B cell (primary cell): ENCODE data around the gene LYPD1. TPM values are rescaled to one million over a fixed set of nuclear protein-coding genes. Genes with fewer than 3 reads are reported as not detected.

Experiments used
- ATAC-seq: fragments of 200-7000 bp; cut with Tn5 transposase; one replicate; pipeline ENCODE4 v1.10.0; 2021; ENCODE audit warnings: low read depth, mild to moderate bottlenecking, moderate number of reproducible peaks, moderate library complexity
- CTCF ChIA-PET: fragments of 350-600 bp; sonication (Branson Sonifier 250); formaldehyde crosslinking; loops from one replicate; lab custom pipeline; 2021; ENCODE audit warnings: antibody characterized with exemption, inconsistent platforms; lab: Charles Lee
- POLR2A ChIA-PET: fragments of 350-600 bp; sonication (Branson Sonifier 250); formaldehyde crosslinking; loops from one replicate; lab custom pipeline; 2021; ENCODE audit warnings: antibody characterized with exemption; lab: Charles Lee
- DNase-seq: peaks from one replicate; pipeline ENCODE4 v3.0.0; 2013
- H2AFZ ChIP-seq: 2 replicates; pipeline ENCODE4 v1.6.1; 2012; ENCODE audit warnings: mild to moderate bottlenecking, low read depth, low read length; ENCODE audit not compliant: insufficient read depth, poor library complexity, severe bottlenecking
- H3K27ac ChIP-seq, 2 donors: 1 replicate in 1 of 2; 2 replicates in 1 of 2; pipeline ENCODE4 v1.5.1; 2012 to 2013; ENCODE audit warnings: low read length in 2 of 2, mild to moderate bottlenecking in 2 of 2, moderate library complexity in 1 of 2
- H3K27me3 ChIP-seq, 4 experiments: fragments of 200-600 bp in 1 of 4; sonication (generic) in 1 of 4; replicated peaks in 1 of 4; 1 replicate in 2 of 4; 2 replicates in 2 of 4; pipeline versions ENCODE4 v1.6.1 to v1.7.0; 2013 to 2016; ENCODE audit warnings: low read length in 3 of 4, mild to moderate bottlenecking in 2 of 4, mixed read lengths in 1 of 4, moderate library complexity in 1 of 4; ENCODE audit not compliant: insufficient read depth in 4 of 4, control insufficient read depth in 3 of 4; ENCODE audit errors: control extremely low read depth in 1 of 4
- H3K36me3 ChIP-seq, 2 experiments: replicated peaks in 1 of 2; 1 replicate in 1 of 2; 2 replicates in 1 of 2; pipeline versions ENCODE4 v1.6.1 to v1.7.1; 2013; ENCODE audit warnings: low read length in 1 of 2; ENCODE audit not compliant: insufficient read depth in 2 of 2, control insufficient read depth in 1 of 2; ENCODE audit errors: control extremely low read depth in 1 of 2, extremely low read depth in 1 of 2
- H3K4me1 ChIP-seq, 2 donors: fragments of 200-600 bp in 1 of 2; sonication (generic) in 1 of 2; 1 replicate in 1 of 2; 2 replicates in 1 of 2; pipeline versions ENCODE4 v1.5.1 to v1.6.1; 2013 to 2017; ENCODE audit warnings: low read length in 2 of 2; ENCODE audit not compliant: control insufficient read depth in 2 of 2, insufficient read depth in 2 of 2
- H3K4me2 ChIP-seq: replicated peaks from 2 replicates; pipeline ENCODE3; 2012; ENCODE audit warnings: mild to moderate bottlenecking, low read depth, low read length; ENCODE audit not compliant: poor library complexity, severe bottlenecking
- H3K4me3 ChIP-seq, 5 experiments: fragments of 200-600 bp in 1 of 5; sonication (generic) in 1 of 5; 1 replicate in 3 of 5; 2 replicates in 2 of 5; pipeline versions ENCODE4 v1.5.1 to v1.7.0; 2011 to 2016; ENCODE audit warnings: low read length in 4 of 5, mild to moderate bottlenecking in 4 of 5, low read depth in 2 of 5, control low read depth in 1 of 5, moderate library complexity in 1 of 5; ENCODE audit not compliant: insufficient read depth in 1 of 5; ENCODE audit errors: control extremely low read depth in 1 of 5, extremely low read depth in 1 of 5
- H3K79me2 ChIP-seq: fragments of 200-600 bp; sonication (generic); one replicate; pipeline ENCODE4 v1.6.0; 2016; ENCODE audit warnings: low read length; ENCODE audit not compliant: control insufficient read depth, insufficient read depth
- H3K9ac ChIP-seq: fragments of 200-600 bp; sonication (generic); 2 replicates; pipeline ENCODE4 v1.6.1; 2017; ENCODE audit warnings: mild to moderate bottlenecking, low read length, moderate library complexity
- H3K9me3 ChIP-seq, 3 donors: one replicate each; pipeline versions ENCODE4 v1.6.1 to v1.7.1; 2013; ENCODE audit warnings: low read length in 2 of 3; ENCODE audit not compliant: control insufficient read depth in 2 of 3, insufficient read depth in 1 of 3; ENCODE audit errors: control extremely low read depth in 1 of 3
- H4K20me1 ChIP-seq: 2 replicates; pipeline ENCODE4 v1.6.0; 2012; ENCODE audit warnings: mild to moderate bottlenecking, low read length; ENCODE audit not compliant: insufficient read depth, control insufficient read depth, poor library complexity, severe bottlenecking
- H3K27ac Mint-ChIP-seq: one replicate; pipeline ENCODE4 v1.8.0; 2021; ENCODE audit warnings: mixed read lengths
- H3K27me3 Mint-ChIP-seq: one replicate; pipeline ENCODE4 v1.8.0; 2021; ENCODE audit warnings: mixed read lengths
- H3K4me1 Mint-ChIP-seq: one replicate; pipeline ENCODE4 v1.8.0; 2021; ENCODE audit warnings: mixed read lengths
- H3K4me3 Mint-ChIP-seq: one replicate; pipeline ENCODE4 v1.8.0; 2021; ENCODE audit warnings: mixed read lengths
- H3K9me3 Mint-ChIP-seq: one replicate; pipeline ENCODE4 v1.8.0; 2022; ENCODE audit warnings: mixed read lengths; ENCODE audit not compliant: insufficient read depth
- CTCF ChIP-seq: fragments of 200-600 bp; IDR thresholded peaks from one replicate; pipeline ENCODE4 v1.8.0; 2022; ENCODE audit warnings: antibody characterized with exemption, mild to moderate bottlenecking
- EZH2 ChIP-seq: IDR thresholded peaks from 2 replicates; pipeline ENCODE4 v1.6.1; 2012; ENCODE audit warnings: borderline replicate concordance, low read depth, mild to moderate bottlenecking, moderate library complexity, low read length; ENCODE audit not compliant: insufficient read depth, poor library complexity, severe bottlenecking
- WGBS: methylation state at CpG from one replicate; pipeline ENCODE4 v1.1.5; 2013; ENCODE audit warnings: missing lambda C conversion rate; ENCODE audit not compliant: insufficient coverage; 5-methylcytosine and 5-hydroxymethylcytosine counted together
- intact Hi-C: fragments of 100-400 bp; cut with micrococcal nuclease; formaldehyde crosslinking; loops from one replicate; pipeline ENCODE4 v1.10.0; 2022
- polyA plus RNA-seq: library from polyadenylated mRNA; depleted of rRNA; stranded (reverse); fragments of >200 nt; gene quantifications from 2 replicates; pipeline ENCODE4 v1.2.3, GENCODE V29; 2012
- total RNA-seq, 2 donors: library from RNA; stranded (reverse); fragments of 120-200 nt in 1 of 2; gene quantifications; 1 replicate in 1 of 2; 2 replicates in 1 of 2; pipeline versions ENCODE4 v1.2.3 to v1.2.4, GENCODE V29; 2013 to 2022

Gene LYPD1
- total and polyA plus RNA-seq, 2 donors (not counting 1 experiment from before 2014, with no cell fraction given) = 0.07 TPM; not detected in 1

- H3K4me1 ChIP-seq = no peaks in the 10 kb centered on the region
- H4K20me1 ChIP-seq = no peaks in the 10 kb centered on the region
- ChIA-PET POLR2A (no interaction called here), CTCF (no interaction called here)
- Mint-ChIP-seq H3K4me1 (no peaks in the 10 kb centered on the region), H3K4me3 (no peak overlapping the region), H3K27me3 (no peaks in the 10 kb centered on the region), H3K9me3 (no peaks in the 10 kb centered on the region), H3K27ac (no peak overlapping the region)
- H3K9me3 ChIP-seq = peaks cover 0 to 4% (median 0%) of the 10 kb centered on the region in 3 donors
- no peaks in the 10 kb centered on the region for H3K36me3 ChIP-seq
- TF ChIP-seq CTCF = no peak
- TF ChIP-seq EZH2 = no peak
- H3K27ac ChIP-seq = no peak overlapping the region
- WGBS = 91% methylated on average over 3 of the region's 8 CpGs
- no peaks in the 10 kb centered on the region for H3K79me2 ChIP-seq
- no peak overlapping the region for H3K9ac ChIP-seq
- H3K4me3 ChIP-seq = no peak overlapping the region
- intact Hi-C loops = no loop called here
- DNase-seq (no peak), ATAC-seq (no peak)
- H3K4me2 ChIP-seq = no peak overlapping the region
- H3K27me3 ChIP-seq = no peaks in the 10 kb centered on the region
- H2AFZ ChIP-seq = no peak overlapping the region
Measured at GRCh38 chr2:132606649-132607048, 63.4 kb downstream of the LYPD1 start.

GRCh38 chr2:132605236-132606180 is 64.5 kb downstream of the LYPD1 start:
- Histone ChIP-seq H2AFZ (no peak overlapping the region), H3K27me3 (no peaks in the 10 kb centered on the region), H3K27ac (no peak overlapping the region), H3K4me3 (no peak overlapping the region), H3K4me2 (no peak overlapping the region), H3K79me2 (no peaks in the 10 kb centered on the region), H3K9me3 (peaks cover 0 to 4% (median 0%) of the 10 kb centered on the region in 3 donors), H3K4me1 (no peaks in the 10 kb centered on the region), H4K20me1 (no peaks in the 10 kb centered on the region), H3K9ac (no peak overlapping the region), H3K36me3 (no peaks in the 10 kb centered on the region)
- TF ChIP-seq CTCF (no peak), EZH2 (no peak)
- Mint-ChIP-seq H3K4me1 (no peaks in the 10 kb centered on the region), H3K4me3 (no peak overlapping the region), H3K27ac (no peak overlapping the region), H3K27me3 (peaks cover 2% of the 10 kb centered on the region), H3K9me3 (no peaks in the 10 kb centered on the region)
- POLR2A ChIA-PET = no interaction called here
- DNase-seq (no peak), ATAC-seq (no peak)
- intact Hi-C loops = no loop called here
- WGBS = 85% methylated on average over 12 of the region's 14 CpGs
- CTCF ChIA-PET = no interaction called here
